CD1c-positive myeloid dendritic cell (primary cell): Measurements from ENCODE around the gene IAH1.

Experiments used
- DNase-seq: peaks from one replicate; pipeline ENCODE4 v3.0.0-alpha.2; 2016; ENCODE audit errors: extremely low spot score

The IAH1 gene

GRCh38 chr2:9474361-9475057, at the start of gene IAH1:
Gene IAH1, plus strand, starts transcription at chr2:9474551. Its CDS starts 16 bp downstream, at chr2:9474567.
- DNase-seq = peak; percentile 87

GRCh38 chr2:9428965-9429577, 45.3 kb upstream of the IAH1 start:
- no peak for DNase-seq

- no peak for DNase-seq
Measured at GRCh38 chr2:9430316-9431293, 43.7 kb upstream of the IAH1 start.

DNA sequence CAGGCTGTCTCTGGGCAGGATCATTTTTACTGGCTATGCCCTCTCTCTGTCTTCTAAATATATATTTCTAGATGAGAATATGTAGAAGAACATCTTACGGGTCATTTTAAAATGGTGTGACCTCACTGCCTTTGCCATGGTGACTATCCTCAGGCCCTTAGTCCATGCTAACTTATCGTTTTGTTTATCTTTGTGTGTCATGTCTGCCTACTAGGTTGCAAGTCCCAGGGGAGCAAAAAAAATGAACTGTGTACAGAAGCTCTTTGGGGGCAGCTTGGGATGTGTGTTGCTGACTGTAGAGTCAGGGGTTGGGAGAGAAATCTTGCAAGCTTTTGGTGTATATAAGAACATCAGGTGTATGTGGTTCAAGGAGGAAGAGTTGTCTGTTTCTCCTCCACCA, 39.9 kb upstream of the IAH1 start:
- no peak for DNase-seq

DNA sequence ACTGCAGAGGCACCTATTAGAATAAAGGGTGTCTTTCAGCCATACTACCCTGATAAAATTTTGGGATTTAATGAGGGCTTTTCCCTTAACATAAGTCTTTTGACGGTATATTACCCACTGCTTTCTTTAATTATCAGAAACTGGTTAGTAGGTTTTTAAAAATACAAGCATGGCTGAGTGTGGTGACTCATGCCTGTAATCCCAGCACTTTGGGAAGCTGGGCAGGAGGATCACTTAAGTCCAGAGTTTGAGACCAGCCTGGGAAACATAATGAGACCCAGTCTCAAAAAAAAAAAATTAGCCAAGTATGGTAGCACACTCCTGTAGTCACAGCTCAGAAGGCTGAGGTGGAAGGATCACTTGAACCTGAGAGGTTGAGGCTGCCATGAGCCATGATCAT, 34.8 kb upstream of the IAH1 start:
- DNase-seq = no peak

DNA sequence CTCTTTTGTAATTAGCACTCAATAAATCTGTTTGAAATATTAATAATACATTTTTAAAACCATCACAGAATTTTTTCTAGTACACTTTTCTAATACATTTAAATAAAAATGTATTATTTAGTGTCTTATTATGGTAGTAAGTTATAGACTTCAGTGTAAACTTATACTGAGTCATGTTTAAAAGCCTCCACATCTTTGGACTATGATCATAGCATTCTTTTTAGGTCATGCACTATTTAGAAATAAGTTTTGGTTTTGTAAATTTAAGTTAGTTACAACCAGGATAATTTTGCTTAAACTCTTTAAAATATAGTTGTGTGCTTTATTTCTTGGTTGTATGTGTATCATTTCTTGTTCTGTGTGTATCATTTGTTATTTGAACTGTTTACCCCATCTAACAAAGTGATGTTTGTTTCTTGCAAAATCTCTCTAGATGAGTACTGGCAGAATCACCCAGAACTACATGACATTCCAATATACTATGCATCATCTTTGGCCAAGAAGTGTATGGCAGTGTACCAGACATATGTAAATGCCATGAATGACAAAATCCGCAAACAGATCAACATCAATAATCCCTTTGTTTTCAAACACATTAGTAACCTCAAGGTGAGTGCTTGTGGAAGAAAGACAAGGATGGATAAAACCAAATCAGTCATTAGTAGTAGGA, 34.2 kb upstream of the IAH1 start:
- no peak for DNase-seq

GRCh38 chr2:9441556-9441955, 32.8 kb upstream of the IAH1 start:
- DNase-seq = no peak

- DNase-seq = no peak
Measured at GRCh38 chr2:9443526-9443925, 30.8 kb upstream of the IAH1 start.

DNA sequence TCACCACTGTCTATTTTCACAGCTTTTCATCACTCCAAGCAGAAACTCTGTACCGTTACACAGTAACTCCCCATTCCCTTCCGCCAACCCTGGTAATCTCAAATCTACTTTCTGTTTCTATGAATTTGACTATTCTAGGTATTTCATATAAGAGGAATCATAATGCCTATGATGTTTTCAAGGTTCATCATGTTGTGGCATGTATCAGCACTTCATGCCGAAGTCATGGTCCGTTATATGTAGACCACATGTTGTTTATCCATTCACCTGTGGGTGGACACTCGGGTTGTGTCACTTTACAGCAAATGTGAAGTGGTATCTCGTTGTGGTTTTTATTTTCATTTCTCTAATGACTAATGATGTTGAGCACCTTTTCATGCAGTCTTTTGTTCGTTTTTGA, 29.3 kb upstream of the IAH1 start:
- DNase-seq = no peak

DNA sequence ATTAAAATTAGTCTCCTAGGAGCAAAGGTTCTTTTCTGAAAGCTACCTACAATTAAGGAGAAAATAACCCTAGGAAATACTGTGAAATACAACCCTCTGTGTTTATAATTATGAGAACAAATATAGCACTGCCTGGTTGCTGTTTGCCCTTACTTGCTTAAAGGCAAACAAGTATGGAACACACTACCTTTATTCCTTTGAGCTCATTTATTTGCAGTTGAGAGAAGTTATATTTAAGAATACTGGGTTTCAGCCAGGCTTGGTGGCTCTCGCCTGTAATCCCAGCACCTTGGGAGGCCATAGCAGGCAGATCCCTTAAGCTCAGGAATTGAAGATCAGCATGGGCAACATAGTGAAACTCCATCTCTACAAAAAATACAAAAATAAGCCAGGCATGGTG, 23.1 kb upstream of the IAH1 start:
- DNase-seq = no peak

GRCh38 chr2:9460441-9461017, 13.8 kb upstream of the IAH1 start:
- no peak for DNase-seq

GRCh38 chr2:9461079-9461478, 13.3 kb upstream of the IAH1 start:
- DNase-seq = no peak

- no peak for DNase-seq
Measured at GRCh38 chr2:9462313-9462712, 12.0 kb upstream of the IAH1 start.

DNA sequence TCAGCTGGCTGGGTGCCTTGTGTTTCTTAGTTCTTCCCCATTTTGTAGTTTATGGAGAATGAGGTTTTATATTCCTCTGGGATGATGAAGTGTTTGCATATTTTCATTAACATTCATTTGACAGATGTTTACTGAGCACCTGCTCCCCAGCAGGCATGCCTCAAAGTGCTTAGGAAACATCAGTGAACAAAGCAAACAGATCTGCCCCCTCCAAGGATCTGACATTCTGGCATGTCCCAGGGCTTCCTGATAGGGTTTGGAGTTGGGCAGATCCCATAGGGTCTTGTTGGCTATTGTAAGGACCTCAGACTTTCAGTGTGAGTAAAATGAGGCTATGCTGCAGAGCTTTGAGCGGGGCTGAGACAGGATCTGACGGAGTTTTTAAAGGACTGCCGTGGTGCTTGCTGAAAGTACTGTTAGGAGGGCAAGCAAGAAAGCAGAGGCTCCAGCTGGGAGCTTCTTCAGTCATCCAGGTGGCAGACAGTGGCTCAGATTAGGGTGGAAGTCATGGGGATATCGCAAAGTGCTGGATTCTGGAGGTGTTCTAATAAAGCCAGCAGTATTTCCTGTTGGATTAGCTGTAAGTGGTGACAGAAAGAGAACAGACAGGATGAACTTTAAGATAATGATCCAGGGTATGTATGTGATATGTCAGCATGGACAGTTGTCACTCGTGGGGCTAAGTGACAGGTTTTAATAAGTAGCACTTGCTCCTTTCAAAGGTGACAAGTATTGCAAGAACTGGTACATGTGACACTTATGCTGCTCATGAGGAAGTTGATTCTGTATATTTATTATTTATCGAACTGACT, 11.3 kb upstream of the IAH1 start:
- DNase-seq = no peak

- no peak for DNase-seq
Measured at GRCh38 chr2:9463698-9464034, 10.7 kb upstream of the IAH1 start.

GRCh38 chr2:9465170-9465569, 9.2 kb upstream of the IAH1 start:
- no peak for DNase-seq

DNA sequence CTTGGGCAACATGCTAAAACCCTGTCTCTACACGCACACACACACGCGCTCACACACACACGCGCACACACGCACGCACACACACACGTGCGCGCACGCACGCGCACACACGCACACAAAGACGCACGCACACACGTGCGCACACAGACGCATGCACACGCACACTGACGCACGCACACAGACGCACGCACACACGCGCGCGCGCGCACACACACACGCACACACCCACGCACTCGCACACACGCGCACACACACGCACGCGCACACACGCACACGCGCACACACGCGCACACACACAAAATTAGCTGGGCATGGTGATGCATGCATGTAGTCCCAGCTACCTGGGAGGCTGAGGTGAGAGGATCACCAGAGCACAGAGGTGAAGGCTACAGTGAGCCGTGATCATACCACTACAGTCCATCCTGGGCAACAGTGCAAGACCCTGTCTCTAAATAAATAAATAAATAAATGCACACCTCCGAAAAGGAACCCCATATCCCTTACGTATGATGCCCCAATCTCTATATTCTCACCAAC, 8.1 kb upstream of the IAH1 start:
- no peak for DNase-seq

GRCh38 chr2:9467687-9468086, 6.7 kb upstream of the IAH1 start:
- no peak for DNase-seq

DNA sequence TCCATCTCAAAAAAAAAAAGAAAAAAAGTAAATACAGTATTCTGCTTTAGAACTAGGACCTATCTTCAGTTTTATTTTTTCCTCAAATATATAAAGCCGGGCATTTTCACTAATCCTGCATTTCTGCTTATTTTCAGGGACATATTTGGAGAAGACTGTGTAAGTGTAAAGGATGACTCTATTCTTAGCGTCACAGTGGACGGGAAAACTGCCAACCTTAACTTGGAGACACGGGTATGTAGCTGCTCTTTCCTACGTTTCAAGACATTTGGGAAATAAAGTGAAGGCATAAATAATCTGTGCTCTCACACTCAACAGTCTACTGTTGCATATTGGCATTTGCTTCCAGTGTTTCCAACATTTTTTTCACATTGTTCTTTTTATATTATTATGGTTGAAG, 3.1 kb upstream of the IAH1 start:
- no peak for DNase-seq

- no peak for DNase-seq
Measured at GRCh38 chr2:9472511-9472910, 1.8 kb upstream of the IAH1 start.
